Measurements from ENCODE around the gene HMOX2. TPM values are rescaled to one million over a fixed set of nuclear protein-coding genes. Genes with fewer than 3 reads are reported as not detected.

HMOX2 gene
- total and polyA plus RNA-seq, 3 experiments from 2014 or later, result 87.5 to 178 (median 95.2) TPM

- ChIA-PET POLR2A (interaction anchor here (0.7 kb wide), 1 partner anchor 26 kb away, joined by 4 read pairs; the partner anchor contains the start of gene CDIP1), CTCF (no interaction called here)
- Histone ChIP-seq H3K27ac (ENCODE audit: low read depth, low read length) (no peak overlapping the region), H3K4me1 (ENCODE audit: insufficient read depth, low read length) (peaks cover 27% of the 10 kb centered on the region), H3K36me3 (ENCODE audit: insufficient read depth, low read length) (peaks cover 50% of the 10 kb centered on the region), H3K27me3 (ENCODE audit: insufficient read depth, low read length, poor library complexity, severe bottlenecking) (no peaks in the 10 kb centered on the region), H3K9me3 (ENCODE audit: low read length) (no peaks in the 10 kb centered on the region), H3K4me3 (ENCODE audit: low read length) (no peak overlapping the region)
- peak overlapping the region; percentile 73 to 98 (median 80) for H3K27ac Mint-ChIP-seq
- DNase-seq, result no peak
- H3K27me3 Mint-ChIP-seq, result peaks cover 0 to 3% of the 10 kb centered on the region in 2 donors
- peaks cover 0 to 66% (median 5%) of the 10 kb centered on the region in 3 donors for H3K36me3 Mint-ChIP-seq
- peak overlapping the region in 1 of 7 donors; percentile 35 for H3K4me3 Mint-ChIP-seq
- H3K4me1 Mint-ChIP-seq, result peaks cover 49 to 64% (median 50%) of the 10 kb centered on the region in 3 donors
- no peaks in the 10 kb centered on the region for H3K9me3 Mint-ChIP-seq
Observed at GRCh38 chr16:4512473-4512872, 36.3 kb downstream of the HMOX2 start.

GRCh38 chr16:4513086-4513860 is 37.1 kb downstream of the HMOX2 start:
- peaks cover 27% of the 10 kb centered on the region for H3K4me1 ChIP-seq (ENCODE audit: insufficient read depth, low read length)
- no peaks in the 10 kb centered on the region for H3K9me3 ChIP-seq (ENCODE audit: low read length)
- H3K4me3 Mint-ChIP-seq, result peak overlapping the region in 2 of 7 donors; percentile 12 to 73
- ChIA-PET POLR2A (no interaction called here), CTCF (interaction anchor here (1.1 to 2.1 kb wide), 2 partner anchors 8 to 16 kb away, joined by 3 to 16 read pairs; no protein-coding TSS in a partner anchor)
- H3K27me3 ChIP-seq (ENCODE audit: insufficient read depth, low read length, poor library complexity, severe bottlenecking), result no peaks in the 10 kb centered on the region
- H3K27ac Mint-ChIP-seq, result peak overlapping the region; percentile 42 to 97 (median 74)
- no peak overlapping the region for H3K27ac ChIP-seq (ENCODE audit: low read depth, low read length)
- DNase-seq, result no peak
- peaks cover 0 to 2% of the 10 kb centered on the region in 2 donors for H3K27me3 Mint-ChIP-seq
- H3K9me3 Mint-ChIP-seq, result no peaks in the 10 kb centered on the region
- H3K36me3 ChIP-seq (ENCODE audit: insufficient read depth, low read length), result peaks cover 42% of the 10 kb centered on the region
- H3K36me3 Mint-ChIP-seq, result peaks cover 0 to 58% (median 5%) of the 10 kb centered on the region in 3 donors
- H3K4me3 ChIP-seq (ENCODE audit: low read length), result no peak overlapping the region
- peaks cover 48 to 60% (median 48%) of the 10 kb centered on the region in 3 donors for H3K4me1 Mint-ChIP-seq

GRCh38 chr16:4513881-4514280 is 37.7 kb downstream of the HMOX2 start:
- Mint-ChIP-seq H3K4me1 (peaks cover 53 to 64% (median 54%) of the 10 kb centered on the region in 3 donors), H3K9me3 (no peaks in the 10 kb centered on the region), H3K36me3 (peaks cover 0 to 52% (median 5%) of the 10 kb centered on the region in 3 donors), H3K27me3 (peaks cover 0 to 2% of the 10 kb centered on the region in 2 donors), H3K4me3 (peak overlapping the region in 2 of 7 donors; percentile 13 to 73), H3K27ac (peak overlapping the region in 6 of 8 donors; percentile 92 to 97 (median 94))
- no peaks in the 10 kb centered on the region for H3K9me3 ChIP-seq (ENCODE audit: low read length)
- POLR2A ChIA-PET, result no interaction called here
- peaks cover 27% of the 10 kb centered on the region for H3K4me1 ChIP-seq (ENCODE audit: insufficient read depth, low read length)
- H3K27me3 ChIP-seq (ENCODE audit: insufficient read depth, low read length, poor library complexity, severe bottlenecking), result no peaks in the 10 kb centered on the region
- peaks cover 36% of the 10 kb centered on the region for H3K36me3 ChIP-seq (ENCODE audit: insufficient read depth, low read length)
- H3K27ac ChIP-seq (ENCODE audit: low read depth, low read length), result peak overlapping the region; percentile 47
- no peak overlapping the region for H3K4me3 ChIP-seq (ENCODE audit: low read length)
- DNase-seq, result no peak
- CTCF ChIA-PET, result interaction anchor here (1.1 to 2.1 kb wide), 4 partner anchors 8 to 42 kb away, joined by 3 to 16 read pairs (median 3); partner anchors contain the start of gene C16orf96

- peaks cover 29% of the 10 kb centered on the region for H3K36me3 ChIP-seq (ENCODE audit: insufficient read depth, low read length)
- Mint-ChIP-seq H3K36me3 (peaks cover 0 to 45% (median 5%) of the 10 kb centered on the region in 3 donors), H3K4me3 (peak overlapping the region in 6 of 7 donors; percentile 51 to 82 (median 74)), H3K27me3 (peaks cover 0 to 2% of the 10 kb centered on the region in 2 donors), H3K27ac (peak overlapping the region; percentile 91 to 97 (median 94)), H3K4me1 (peaks cover 53 to 64% (median 54%) of the 10 kb centered on the region in 3 donors), H3K9me3 (no peaks in the 10 kb centered on the region)
- H3K27me3 ChIP-seq (ENCODE audit: insufficient read depth, low read length, poor library complexity, severe bottlenecking), result no peaks in the 10 kb centered on the region
- CTCF ChIA-PET, result interaction anchor here (1.1 to 2.1 kb wide), 6 partner anchors 9 to 71 kb away, joined by 3 to 16 read pairs (median 3); partner anchors contain the start of genes C16orf96 and HMOX2
- DNase-seq, result no peak
- H3K4me3 ChIP-seq (ENCODE audit: low read length), result no peak overlapping the region
- peak overlapping the region; percentile 47 for H3K27ac ChIP-seq (ENCODE audit: low read depth, low read length)
- no peaks in the 10 kb centered on the region for H3K9me3 ChIP-seq (ENCODE audit: low read length)
- H3K4me1 ChIP-seq (ENCODE audit: insufficient read depth, low read length), result peaks cover 27% of the 10 kb centered on the region
- POLR2A ChIA-PET, result interaction anchor here (0.5 to 1.2 kb wide), 2 partner anchors 9 to 222 kb away, joined by 3 read pairs; no protein-coding TSS in a partner anchor
Observed at GRCh38 chr16:4514606-4515005, 38.4 kb downstream of the HMOX2 start.

DNA sequence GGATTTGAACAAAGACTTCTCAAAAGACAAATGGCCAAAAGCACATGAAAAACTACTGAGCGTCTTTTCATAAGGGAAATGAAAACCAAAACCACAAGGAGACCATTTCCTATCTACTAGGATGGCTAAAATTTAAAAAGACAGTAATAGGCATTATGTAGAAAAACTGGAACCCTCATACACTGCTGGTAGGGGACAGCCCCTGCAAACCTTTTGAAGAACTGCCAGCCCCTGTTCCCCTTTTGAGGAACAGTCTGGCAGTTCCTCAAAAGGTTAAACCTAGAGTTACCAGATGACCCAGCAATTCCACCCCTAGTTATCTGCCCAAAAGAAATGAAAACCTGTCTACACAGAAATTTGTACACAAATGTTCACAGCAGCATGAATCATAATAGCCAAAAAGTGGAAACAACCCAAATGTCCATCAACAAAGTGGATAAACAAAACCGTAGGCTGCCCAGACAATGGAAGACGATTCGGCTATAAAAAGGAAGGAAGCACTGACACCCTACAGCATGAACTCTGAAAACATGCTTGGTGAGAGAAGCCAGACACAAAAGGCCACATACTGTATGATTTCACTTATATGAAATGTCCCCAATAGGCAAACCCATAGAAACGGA is 39.5 kb downstream of the HMOX2 start:
- H3K36me3 ChIP-seq (ENCODE audit: insufficient read depth, low read length), result peaks cover 19% of the 10 kb centered on the region
- no peak overlapping the region for H3K4me3 ChIP-seq (ENCODE audit: low read length)
- H3K4me3 Mint-ChIP-seq, result peak overlapping the region; percentile 7 to 82 (median 75)
- ChIA-PET CTCF (interaction anchor here (1.7 to 2.1 kb wide), 2 partner anchors 10 to 34 kb away, joined by 3 to 16 read pairs; no protein-coding TSS in a partner anchor), POLR2A (interaction anchor here (1.2 kb wide), 1 partner anchor 11 kb away, joined by 3 read pairs; no protein-coding TSS in a partner anchor)
- H3K27ac ChIP-seq (ENCODE audit: low read depth, low read length), result no peak overlapping the region
- DNase-seq, result no peak
- no peaks in the 10 kb centered on the region for H3K27me3 ChIP-seq (ENCODE audit: insufficient read depth, low read length, poor library complexity, severe bottlenecking)
- H3K4me1 ChIP-seq (ENCODE audit: insufficient read depth, low read length), result peaks cover 27% of the 10 kb centered on the region
- H3K36me3 Mint-ChIP-seq, result peaks cover 0 to 35% (median 3%) of the 10 kb centered on the region in 3 donors
- no peaks in the 10 kb centered on the region for H3K9me3 ChIP-seq (ENCODE audit: low read length)
- H3K27ac Mint-ChIP-seq, result peak overlapping the region; percentile 91 to 97 (median 94)
- no peaks in the 10 kb centered on the region for H3K9me3 Mint-ChIP-seq
- H3K27me3 Mint-ChIP-seq, result peaks cover 0 to 2% of the 10 kb centered on the region in 2 donors
- H3K4me1 Mint-ChIP-seq, result peaks cover 50 to 69% (median 54%) of the 10 kb centered on the region in 3 donors

DNA sequence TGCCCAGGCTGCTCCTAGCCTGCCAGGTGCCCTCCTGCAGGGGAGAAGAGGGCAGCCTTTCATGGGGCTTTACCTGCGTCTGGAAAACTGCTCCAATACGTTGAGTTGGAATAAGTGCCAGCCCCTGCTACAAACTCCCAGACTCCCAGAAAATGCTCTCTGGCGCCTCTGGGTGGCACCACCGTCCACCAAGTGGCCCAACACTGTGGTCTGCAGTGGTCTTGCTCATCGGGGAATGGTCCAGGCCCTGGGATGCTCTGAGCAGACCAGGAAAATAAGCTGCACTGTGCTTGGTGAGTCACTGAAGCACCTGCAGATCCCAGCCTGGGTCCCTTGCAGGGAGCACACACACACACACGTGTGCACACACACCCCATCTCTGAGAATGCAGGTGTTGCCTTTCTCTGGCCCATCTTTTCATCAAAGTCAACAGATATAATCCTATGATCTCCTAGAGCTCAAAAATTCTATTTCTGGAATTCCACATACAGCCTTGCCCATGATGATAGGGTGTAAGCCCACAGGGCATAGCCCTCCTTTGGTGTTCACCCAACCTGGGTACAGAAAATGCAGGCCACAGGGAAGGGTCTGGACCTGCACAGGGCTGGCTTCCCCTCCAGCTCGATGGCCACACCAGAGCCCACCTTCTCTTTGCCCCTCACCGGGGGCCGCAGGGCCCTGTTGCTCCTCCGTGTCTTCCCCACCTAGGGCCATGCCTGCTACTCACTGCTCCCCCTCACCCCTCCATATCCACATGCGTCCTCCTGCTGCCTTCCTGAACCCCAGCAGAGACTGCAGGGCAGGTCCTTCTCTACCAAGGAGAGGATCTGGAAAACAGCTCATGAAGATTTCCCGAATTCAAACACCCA is 41.8 kb downstream of the HMOX2 start:
- no peaks in the 10 kb centered on the region for H3K9me3 Mint-ChIP-seq
- Histone ChIP-seq H3K27me3 (ENCODE audit: insufficient read depth, low read length, poor library complexity, severe bottlenecking) (no peaks in the 10 kb centered on the region), H3K9me3 (ENCODE audit: low read length) (no peaks in the 10 kb centered on the region), H3K36me3 (ENCODE audit: insufficient read depth, low read length) (peaks cover 4% of the 10 kb centered on the region), H3K4me3 (ENCODE audit: low read length) (no peak overlapping the region), H3K27ac (ENCODE audit: low read depth, low read length) (no peak overlapping the region), H3K4me1 (ENCODE audit: insufficient read depth, low read length) (peaks cover 27% of the 10 kb centered on the region)
- DNase-seq, result no peak
- POLR2A ChIA-PET, result no interaction called here
- peaks cover 39 to 53% (median 45%) of the 10 kb centered on the region in 3 donors for H3K4me1 Mint-ChIP-seq
- peak overlapping the region in 7 of 8 donors; percentile 26 to 82 (median 70) for H3K27ac Mint-ChIP-seq
- peaks cover 0 to 27% (median 0%) of the 10 kb centered on the region in 3 donors for H3K36me3 Mint-ChIP-seq
- CTCF ChIA-PET, result interaction anchor here (1.7 to 1.8 kb wide), 2 partner anchors 11 to 30 kb away, joined by 5 to 6 read pairs; no protein-coding TSS in a partner anchor
- H3K27me3 Mint-ChIP-seq, result peaks cover 0 to 2% of the 10 kb centered on the region in 2 donors
- H3K4me3 Mint-ChIP-seq, result peak overlapping the region in 2 of 7 donors; percentile 19 to 61
